HG03378 (cell line): ENCODE results near the gene CELSR1.

ENCODE experiments used
- ATAC-seq: cut with Tn5 transposase; IDR thresholded peaks from one replicate; pipeline ENCODE4 v1.9.1; 2021; ENCODE audit warnings: mild to moderate bottlenecking, moderate library complexity; ENCODE audit not compliant: unreplicated experiment

Gene CELSR1, protein sequence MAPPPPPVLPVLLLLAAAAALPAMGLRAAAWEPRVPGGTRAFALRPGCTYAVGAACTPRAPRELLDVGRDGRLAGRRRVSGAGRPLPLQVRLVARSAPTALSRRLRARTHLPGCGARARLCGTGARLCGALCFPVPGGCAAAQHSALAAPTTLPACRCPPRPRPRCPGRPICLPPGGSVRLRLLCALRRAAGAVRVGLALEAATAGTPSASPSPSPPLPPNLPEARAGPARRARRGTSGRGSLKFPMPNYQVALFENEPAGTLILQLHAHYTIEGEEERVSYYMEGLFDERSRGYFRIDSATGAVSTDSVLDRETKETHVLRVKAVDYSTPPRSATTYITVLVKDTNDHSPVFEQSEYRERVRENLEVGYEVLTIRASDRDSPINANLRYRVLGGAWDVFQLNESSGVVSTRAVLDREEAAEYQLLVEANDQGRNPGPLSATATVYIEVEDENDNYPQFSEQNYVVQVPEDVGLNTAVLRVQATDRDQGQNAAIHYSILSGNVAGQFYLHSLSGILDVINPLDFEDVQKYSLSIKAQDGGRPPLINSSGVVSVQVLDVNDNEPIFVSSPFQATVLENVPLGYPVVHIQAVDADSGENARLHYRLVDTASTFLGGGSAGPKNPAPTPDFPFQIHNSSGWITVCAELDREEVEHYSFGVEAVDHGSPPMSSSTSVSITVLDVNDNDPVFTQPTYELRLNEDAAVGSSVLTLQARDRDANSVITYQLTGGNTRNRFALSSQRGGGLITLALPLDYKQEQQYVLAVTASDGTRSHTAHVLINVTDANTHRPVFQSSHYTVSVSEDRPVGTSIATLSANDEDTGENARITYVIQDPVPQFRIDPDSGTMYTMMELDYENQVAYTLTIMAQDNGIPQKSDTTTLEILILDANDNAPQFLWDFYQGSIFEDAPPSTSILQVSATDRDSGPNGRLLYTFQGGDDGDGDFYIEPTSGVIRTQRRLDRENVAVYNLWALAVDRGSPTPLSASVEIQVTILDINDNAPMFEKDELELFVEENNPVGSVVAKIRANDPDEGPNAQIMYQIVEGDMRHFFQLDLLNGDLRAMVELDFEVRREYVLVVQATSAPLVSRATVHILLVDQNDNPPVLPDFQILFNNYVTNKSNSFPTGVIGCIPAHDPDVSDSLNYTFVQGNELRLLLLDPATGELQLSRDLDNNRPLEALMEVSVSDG (N-terminal part only)

DNA sequence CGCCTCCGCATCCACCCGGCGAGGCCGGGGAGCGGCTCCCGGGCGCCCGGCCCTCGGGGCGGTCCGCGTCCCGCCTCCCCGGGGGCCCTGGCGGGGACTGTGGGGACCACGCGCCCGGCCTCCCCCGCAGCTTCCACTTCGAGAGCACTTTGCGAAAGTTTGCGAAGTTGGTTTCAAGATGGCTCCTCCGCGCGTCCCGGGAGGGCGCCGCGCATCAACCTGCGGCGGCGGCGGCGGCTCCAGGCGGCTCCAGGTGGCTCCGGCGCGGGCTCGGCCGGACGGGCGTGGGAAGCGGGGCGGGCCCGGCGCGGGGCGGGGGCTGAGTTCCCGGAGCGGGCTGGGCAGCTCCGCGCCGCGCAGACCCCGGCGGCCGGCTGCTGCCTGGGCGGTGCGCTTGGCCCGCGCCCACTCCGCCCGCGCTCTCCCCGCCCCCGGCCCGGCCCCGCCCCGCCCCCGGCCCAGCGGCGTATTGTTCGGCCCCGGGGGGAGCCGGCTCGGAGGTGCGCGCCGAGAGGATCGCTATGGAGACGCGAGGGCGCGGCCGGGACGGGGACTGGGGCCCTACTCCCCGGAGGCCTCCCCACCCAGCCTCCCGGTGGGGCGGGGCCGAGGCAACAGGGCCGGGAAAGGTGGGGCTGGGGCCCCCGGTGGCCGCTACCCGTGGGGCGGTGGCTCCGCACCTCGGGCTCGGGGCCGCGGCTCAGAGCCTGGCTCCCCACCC lies at the start of gene CELSR1:
TSS of gene CELSR1 (minus strand) at position 396 of the 721 bp plus-strand sequence. CDS start 450 bp downstream, outside the sequence.
- ATAC-seq, result no peak

DNA sequence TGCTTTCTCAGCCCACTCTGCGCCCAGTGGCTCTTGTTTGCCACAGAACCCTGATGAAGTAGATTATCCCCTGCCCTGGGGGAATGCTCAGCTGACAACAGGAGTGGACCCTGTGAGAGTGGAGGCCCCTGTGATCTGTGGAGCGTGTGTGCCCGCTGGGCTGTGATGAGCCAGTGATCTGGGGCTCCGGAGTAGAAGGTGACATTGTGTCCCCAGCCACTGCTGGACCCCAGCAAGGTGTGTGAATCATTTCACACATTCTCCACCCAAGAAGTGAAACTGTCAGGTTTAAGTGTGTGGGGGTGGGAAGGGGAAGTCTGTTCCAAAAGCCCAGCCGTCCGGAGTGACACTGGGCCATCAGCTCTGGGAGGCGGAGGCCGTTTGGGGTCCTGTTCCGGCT lies 49.6 kb upstream of the CELSR1 start:
- no peak for ATAC-seq

DNA sequence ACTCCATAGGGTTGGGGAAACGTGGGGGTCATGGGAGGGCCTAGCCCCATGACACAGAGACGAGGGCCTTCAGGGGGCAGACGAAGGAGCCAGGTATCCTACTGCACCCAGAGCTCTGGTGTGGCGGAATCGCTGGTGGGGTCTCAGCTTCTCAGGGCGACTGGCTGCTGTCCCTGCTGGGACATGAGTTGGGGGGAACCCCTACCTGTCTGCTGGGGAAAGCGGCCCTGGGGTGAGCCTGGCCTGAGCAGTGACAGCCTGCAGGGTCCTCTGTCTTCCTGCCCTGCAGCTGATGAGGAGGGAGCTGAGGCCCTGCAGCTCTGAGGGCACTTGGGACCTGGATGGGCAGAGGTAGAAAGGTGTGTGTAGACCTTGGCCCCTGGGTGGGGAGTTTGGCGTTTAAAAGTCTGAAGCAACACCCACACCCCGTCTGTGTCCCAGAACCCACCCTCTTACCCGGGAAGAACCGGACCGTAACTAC lies 49.2 kb upstream of the CELSR1 start:
- no peak for ATAC-seq

DNA sequence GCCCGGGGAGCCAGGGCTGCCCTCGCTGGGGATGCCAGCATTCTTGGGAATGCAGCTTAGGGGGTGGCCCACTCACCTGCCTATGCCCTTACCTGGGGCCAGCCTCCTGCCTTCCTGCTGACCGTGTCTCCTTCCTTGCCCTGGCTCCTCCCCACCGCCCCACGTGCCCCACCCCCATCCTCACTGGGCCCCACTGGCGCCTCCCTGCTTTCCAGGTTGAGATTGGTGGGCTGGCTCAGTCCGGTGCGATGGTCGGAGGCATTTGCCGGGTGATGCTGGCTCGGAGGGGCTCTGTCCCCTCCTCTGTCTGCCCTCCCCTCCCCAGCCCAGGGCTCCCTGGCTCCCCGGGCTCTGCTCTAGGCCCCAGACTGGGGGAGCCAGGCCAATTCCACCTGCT lies 48.7 kb upstream of the CELSR1 start:
- no peak for ATAC-seq

DNA sequence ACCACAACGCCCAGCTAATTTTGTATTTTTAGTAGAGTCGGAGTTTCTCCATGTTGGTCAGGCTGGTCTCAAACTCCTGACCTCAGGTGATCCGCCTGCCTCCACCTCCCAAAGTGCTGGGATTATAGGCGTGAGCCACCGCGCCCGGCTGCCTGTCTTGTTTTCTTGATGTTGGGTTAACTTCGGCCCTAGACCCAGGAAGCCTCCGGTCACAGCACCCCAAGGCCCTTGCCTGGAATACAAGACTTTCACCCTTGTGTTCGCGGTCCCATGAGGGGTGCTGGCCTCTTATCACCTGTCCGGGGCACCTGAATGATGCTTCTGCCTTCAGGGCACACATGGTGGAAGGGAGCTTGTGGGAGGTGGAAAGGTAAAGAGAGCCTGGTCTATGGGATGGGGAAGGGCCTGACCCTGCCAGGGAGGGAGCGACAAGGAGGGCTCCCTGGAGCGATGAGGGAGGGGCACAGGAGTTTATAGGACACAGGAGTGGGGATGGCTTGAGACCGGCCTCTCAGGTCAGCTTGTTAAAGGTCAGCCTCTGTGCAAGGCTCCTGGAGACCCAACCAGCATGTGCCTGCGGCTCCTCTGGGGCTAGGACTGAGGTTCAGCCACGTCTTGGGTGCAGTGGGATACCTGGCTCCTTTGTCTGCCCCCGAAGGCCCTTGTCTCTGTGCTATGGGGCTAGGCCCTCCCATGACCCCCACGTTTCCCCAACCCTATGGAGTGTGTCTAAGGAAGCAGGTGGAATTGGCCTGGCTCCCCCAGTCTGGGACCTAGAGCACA lies 48.1 kb upstream of the CELSR1 start:
- ATAC-seq, result no peak

GRCh38 chr22:46584081-46584921 lies 46.9 kb upstream of the CELSR1 start:
- no peak for ATAC-seq

DNA sequence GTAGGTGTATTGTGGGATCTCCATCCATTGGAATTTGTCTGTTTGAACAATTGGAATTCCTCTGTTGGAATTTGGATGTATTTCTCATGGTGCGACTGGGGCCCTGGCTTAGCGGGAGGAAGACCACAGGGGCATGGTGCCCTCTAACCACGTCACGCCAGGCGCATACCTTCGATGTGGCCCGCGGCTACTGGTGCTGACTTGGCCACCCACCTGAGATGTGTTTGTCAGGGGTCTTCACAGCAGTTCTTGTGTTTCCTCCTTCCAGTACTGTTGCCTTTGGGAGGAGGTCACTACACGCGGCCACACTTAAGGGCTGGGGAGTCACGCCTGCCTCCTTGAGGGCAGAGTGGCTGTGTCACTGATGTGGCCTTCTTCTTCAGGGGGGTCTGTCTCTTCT lies 46.2 kb upstream of the CELSR1 start:
- no peak for ATAC-seq

DNA sequence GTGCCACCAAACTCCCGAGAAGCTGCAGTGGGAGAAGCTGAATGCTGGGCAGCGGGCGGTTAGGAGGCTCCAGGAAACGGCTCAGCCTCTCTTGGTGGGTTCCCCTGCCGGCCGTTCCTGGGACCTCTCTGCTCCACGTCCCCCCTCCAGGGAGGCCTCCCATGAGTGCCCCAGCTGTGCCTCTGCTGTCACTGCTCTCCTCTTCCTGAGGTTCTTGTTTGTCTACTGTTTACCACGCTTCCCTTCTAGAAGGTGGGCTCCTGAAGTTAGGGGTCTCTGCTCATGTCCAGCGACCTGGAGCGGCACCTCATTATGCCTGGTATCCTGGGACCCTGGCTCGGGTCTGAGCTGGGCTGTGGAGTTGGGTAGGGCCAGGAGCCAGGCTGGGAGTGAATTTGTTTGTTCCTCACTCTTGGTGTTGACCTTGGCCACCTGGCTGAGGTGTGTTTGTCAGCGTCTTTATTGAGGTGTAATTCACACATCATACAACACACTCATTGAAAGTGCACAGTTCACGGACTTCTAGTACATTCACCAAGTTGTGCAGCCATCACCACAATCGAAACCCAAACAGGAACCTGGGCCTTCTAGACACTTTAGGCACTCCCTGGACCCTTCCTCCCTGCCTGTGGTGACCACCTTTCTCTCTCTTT lies 45.0 kb upstream of the CELSR1 start:
- no peak for ATAC-seq

GRCh38 chr22:46581538-46582244 lies 44.3 kb upstream of the CELSR1 start:
- ATAC-seq, result no peak

- ATAC-seq, result no peak
Measured at GRCh38 chr22:46580940-46581537, 43.6 kb upstream of the CELSR1 start.

DNA sequence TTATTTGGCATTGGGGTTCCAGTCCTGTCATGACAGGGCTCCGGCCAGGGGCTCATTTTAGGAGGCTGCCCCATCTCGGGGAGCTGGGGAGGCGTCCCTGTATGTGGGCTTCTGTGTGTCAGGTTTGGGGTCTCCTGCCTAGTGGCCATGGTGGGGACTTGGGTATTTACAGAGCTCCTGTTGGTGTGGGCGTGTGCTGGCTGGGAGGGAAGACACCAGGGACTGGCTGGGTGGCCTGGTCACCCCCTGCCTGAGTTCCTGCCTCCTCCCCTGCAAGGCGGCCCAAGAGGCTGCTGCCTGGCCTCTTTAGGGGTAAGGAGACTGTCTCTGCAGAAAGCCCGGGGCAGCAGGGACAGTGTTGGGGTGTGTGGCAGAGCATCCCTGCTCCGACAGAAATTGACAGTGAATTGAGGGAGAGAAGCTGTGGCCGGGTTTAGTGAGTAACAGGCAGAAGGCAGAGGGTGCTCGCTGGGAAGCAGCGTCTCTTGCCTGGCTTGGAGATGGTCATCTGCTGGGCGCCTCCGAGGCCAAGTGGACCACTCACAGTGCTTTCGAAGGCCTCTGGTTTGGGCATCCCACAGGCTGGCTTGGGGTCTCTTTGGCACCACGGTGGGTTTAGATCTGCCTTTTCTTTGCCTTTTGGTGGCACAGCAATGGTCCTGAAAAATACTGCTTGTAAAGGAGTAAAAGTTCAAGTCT lies 42.5 kb upstream of the CELSR1 start:
- no peak for ATAC-seq

- ATAC-seq, result no peak
Measured at GRCh38 chr22:46578824-46579561, 41.6 kb upstream of the CELSR1 start.

GRCh38 chr22:46578251-46578823 lies 40.9 kb upstream of the CELSR1 start:
- ATAC-seq, result no peak

- no peak for ATAC-seq
Measured at GRCh38 chr22:46577368-46578249, 40.2 kb upstream of the CELSR1 start.
